H9 (cell line): ENCODE results near the gene ADAT3. TPM values are rescaled to one million over a fixed set of nuclear protein-coding genes. Genes with fewer than 3 reads are reported as not detected.

ENCODE experiments used
- DNase-seq: peaks from one replicate; pipeline ENCODE4 v3.0.0-alpha.2; 2017
- H2AFZ ChIP-seq: one replicate; pipeline ENCODE4 v1.6.1; 2013; ENCODE audit warnings: mild to moderate bottlenecking, low read length, control low read depth, moderate library complexity
- H2AK5ac ChIP-seq: 2 replicates; pipeline ENCODE4 v1.6.1; 2013; ENCODE audit warnings: low read length, control low read depth, mixed read lengths; ENCODE audit not compliant: insufficient read length
- H2BK120ac ChIP-seq: one replicate; pipeline ENCODE4 v1.6.1; 2013; ENCODE audit warnings: low read depth, mild to moderate bottlenecking, low read length, control low read depth, inconsistent platforms; ENCODE audit not compliant: poor library complexity, severe bottlenecking
- H2BK12ac ChIP-seq: 2 replicates; pipeline ENCODE4 v1.6.1; 2013; ENCODE audit warnings: low read length, control low read depth, mixed read lengths, low read depth; ENCODE audit not compliant: insufficient read length
- H2BK15ac ChIP-seq: 2 replicates; pipeline ENCODE4 v1.6.1; 2013; ENCODE audit warnings: low read depth, low read length, control low read depth
- H2BK20ac ChIP-seq: one replicate; pipeline ENCODE4 v1.6.1; 2013; ENCODE audit warnings: low read depth, mild to moderate bottlenecking, low read length, control low read depth, inconsistent platforms; ENCODE audit not compliant: poor library complexity, severe bottlenecking
- H2BK5ac ChIP-seq: 2 replicates; pipeline ENCODE4 v1.6.1; 2013; ENCODE audit warnings: low read length, control low read depth, mixed read lengths; ENCODE audit not compliant: insufficient read length
- H3K14ac ChIP-seq: 2 replicates; pipeline ENCODE4 v1.6.1; 2013; ENCODE audit warnings: low read length, control low read depth; ENCODE audit not compliant: insufficient read depth
- H3K18ac ChIP-seq: 2 replicates; pipeline ENCODE4 v1.6.1; 2013; ENCODE audit warnings: low read depth, mild to moderate bottlenecking, mixed read lengths, low read length, control low read depth; ENCODE audit not compliant: insufficient read length
- H3K23ac ChIP-seq: 2 replicates; pipeline ENCODE4 v1.6.1; 2013; ENCODE audit warnings: low read length, control low read depth, mixed read lengths, low read depth; ENCODE audit not compliant: insufficient read length
- H3K23me2 ChIP-seq: 2 replicates; pipeline ENCODE4 v1.6.1; 2013; ENCODE audit warnings: low read depth, mild to moderate bottlenecking, mixed read lengths, low read length, control low read depth; ENCODE audit not compliant: insufficient read length, poor library complexity, severe bottlenecking
- H3K27ac ChIP-seq: 2 replicates; pipeline ENCODE4 v1.5.1; 2013; ENCODE audit warnings: low read length, control low read depth, mixed read lengths, low read depth; ENCODE audit not compliant: insufficient read length
- H3K27me3 ChIP-seq: 2 replicates; pipeline ENCODE4 v1.6.1; 2013; ENCODE audit warnings: low read length, control low read depth, inconsistent platforms; ENCODE audit not compliant: insufficient read depth
- H3K4ac ChIP-seq: 2 replicates; pipeline ENCODE4 v1.6.1; 2013; ENCODE audit warnings: low read depth, mild to moderate bottlenecking, control low read depth, inconsistent platforms, low read length, moderate library complexity
- H3K4me1 ChIP-seq: 2 replicates; pipeline ENCODE4 v1.6.1; 2013; ENCODE audit warnings: low read length, control low read depth, inconsistent platforms; ENCODE audit not compliant: insufficient read depth
- H3K4me2 ChIP-seq: 2 replicates; pipeline ENCODE4 v1.6.1; 2013; ENCODE audit warnings: low read length, control low read depth, mixed read lengths; ENCODE audit not compliant: insufficient read length, insufficient read depth
- H3K56ac ChIP-seq: 2 replicates; pipeline ENCODE4 v1.6.1; 2013; ENCODE audit warnings: low read depth, mild to moderate bottlenecking, mixed read lengths, low read length, control low read depth; ENCODE audit not compliant: insufficient read length
- H3K79me1 ChIP-seq: 2 replicates; pipeline ENCODE4 v1.6.1; 2013; ENCODE audit warnings: low read depth, mild to moderate bottlenecking, moderate library complexity, low read length, control low read depth, inconsistent platforms; ENCODE audit not compliant: insufficient read depth, poor library complexity, severe bottlenecking
- H3K79me2 ChIP-seq: 2 replicates; pipeline ENCODE4 v1.6.1; 2013; ENCODE audit warnings: low read length, control low read depth, inconsistent platforms; ENCODE audit not compliant: insufficient read depth
- H3K9ac ChIP-seq: 2 replicates; pipeline ENCODE4 v1.6.1; 2013; ENCODE audit warnings: low read length, control low read depth, mixed read lengths; ENCODE audit not compliant: insufficient read length; ENCODE audit errors: extremely low read depth
- H3K9me3 ChIP-seq: one replicate; pipeline ENCODE4 v1.6.1; 2013; ENCODE audit warnings: low read depth, low read length, inconsistent platforms; ENCODE audit not compliant: control insufficient read depth
- H3T11ph ChIP-seq: one replicate; pipeline ENCODE4 v1.6.1; 2013; ENCODE audit warnings: mild to moderate bottlenecking, low read length, control low read depth, inconsistent platforms
- H4K20me1 ChIP-seq: one replicate; pipeline ENCODE4 v1.6.1; 2013; ENCODE audit not compliant: control insufficient read depth, insufficient read length, insufficient read depth
- H4K5ac ChIP-seq: 2 replicates; pipeline ENCODE4 v1.6.1; 2013; ENCODE audit warnings: low read depth, mild to moderate bottlenecking, mixed read lengths, low read length, control low read depth; ENCODE audit not compliant: insufficient read length
- H4K8ac ChIP-seq: replicated peaks from 2 replicates; pipeline ENCODE4 v1.6.1; 2013; ENCODE audit warnings: low read length, control low read depth, mixed read lengths, low read depth; ENCODE audit not compliant: insufficient read length
- H4K91ac ChIP-seq: 2 replicates; pipeline ENCODE4 v1.6.1; 2013; ENCODE audit warnings: low read depth, mild to moderate bottlenecking, moderate library complexity, mixed read lengths, low read length, control low read depth; ENCODE audit not compliant: insufficient read length
- H3K27ac Mint-ChIP-seq, 3 experiments: 2 replicates in 2 of 3; 3 replicates in 1 of 3; pipeline ENCODE4 v1.8.0; 2020 to 2021; ENCODE audit warnings: mixed read lengths in 3 of 3, mild to moderate bottlenecking in 1 of 3, moderate library complexity in 1 of 3
- H3K27me3 Mint-ChIP-seq: 2 replicates; pipeline ENCODE4 v1.8.0; 2021; ENCODE audit warnings: low read depth, mild to moderate bottlenecking, moderate library complexity, mixed read lengths
- H3K36me3 Mint-ChIP-seq, 3 experiments: 2 replicates in 2 of 3; 3 replicates in 1 of 3; pipeline ENCODE4 v1.8.0; 2020 to 2021; ENCODE audit warnings: low read depth in 3 of 3, mixed read lengths in 3 of 3; ENCODE audit not compliant: insufficient read depth in 1 of 3
- H3K4me1 Mint-ChIP-seq, 2 experiments: 2 replicates each; pipeline ENCODE4 v1.8.0; 2020; ENCODE audit warnings: mixed read lengths in 2 of 2
- H3K4me3 Mint-ChIP-seq, 2 experiments: 2 replicates in 1 of 2; 3 replicates in 1 of 2; pipeline ENCODE4 v1.8.0; 2020 to 2021; ENCODE audit warnings: mild to moderate bottlenecking in 2 of 2, mixed read lengths in 2 of 2, moderate library complexity in 1 of 2
- H3K9me3 Mint-ChIP-seq, 2 experiments: 2 replicates in 1 of 2; 3 replicates in 1 of 2; pipeline ENCODE4 v1.8.0; 2020; ENCODE audit warnings: mild to moderate bottlenecking in 2 of 2, mixed read lengths in 2 of 2, moderate library complexity in 1 of 2
- WGBS: extraction: QIAGEN DNeasy Blood & Tissue Kit; methylation state at CpG from one replicate; pipeline ENCODE4 v1.1.7; 2013; ENCODE audit warnings: missing lambda C conversion rate, low lambda C conversion rate, mixed read lengths; ENCODE audit not compliant: insufficient read length; ENCODE audit errors: extremely low coverage; 5-methylcytosine and 5-hydroxymethylcytosine counted together
- total RNA-seq: library from RNA; stranded (reverse); gene quantifications from 2 replicates; pipeline ENCODE4 v1.2.1, GENCODE V29; 2021
- TF ChIP-seq, protein P1 (sequence below): fragments of 200-600 bp; sonication (generic); conservative IDR thresholded peaks from 3 replicates; pipeline ENCODE4 v1.8.0; 2021; ENCODE audit warnings: antibody characterized with exemption, mild to moderate bottlenecking

ADAT3 gene
- total RNA-seq, 1 experiment from 2014 or later: 12.2 TPM

- no peaks in the 10 kb centered on the region for H4K20me1 ChIP-seq
- no peak overlapping the region for H3K27ac ChIP-seq
- H3K9me3 ChIP-seq: no peaks in the 10 kb centered on the region
- Mint-ChIP-seq H3K27me3 (peaks cover 19% of the 10 kb centered on the region), H3K27ac (peak overlapping the region in 1 of 3 experiments; percentile 28; a peak in 1 of 7 replicates), H3K9me3 (peaks cover 14% of the 10 kb centered on the region in 2 experiments), H3K4me3 (peak overlapping the region in 1 of 2 experiments; percentile 18; a peak in 2 of 5 replicates), H3K36me3 (peaks cover 6 to 10% (median 10%) of the 10 kb centered on the region in 3 experiments; a peak in 6 of 7 replicates), H3K4me1 (peaks cover 5 to 9% of the 10 kb centered on the region in 2 experiments)
- H3K23ac ChIP-seq: no peak overlapping the region
- WGBS: no CpG with 5 or more reads among the region's 11 CpGs
- no peak overlapping the region for H3K56ac ChIP-seq
- no peak overlapping the region for H2BK12ac ChIP-seq
- H4K5ac ChIP-seq: no peak overlapping the region
- TF ChIP-seq, protein P1, sequence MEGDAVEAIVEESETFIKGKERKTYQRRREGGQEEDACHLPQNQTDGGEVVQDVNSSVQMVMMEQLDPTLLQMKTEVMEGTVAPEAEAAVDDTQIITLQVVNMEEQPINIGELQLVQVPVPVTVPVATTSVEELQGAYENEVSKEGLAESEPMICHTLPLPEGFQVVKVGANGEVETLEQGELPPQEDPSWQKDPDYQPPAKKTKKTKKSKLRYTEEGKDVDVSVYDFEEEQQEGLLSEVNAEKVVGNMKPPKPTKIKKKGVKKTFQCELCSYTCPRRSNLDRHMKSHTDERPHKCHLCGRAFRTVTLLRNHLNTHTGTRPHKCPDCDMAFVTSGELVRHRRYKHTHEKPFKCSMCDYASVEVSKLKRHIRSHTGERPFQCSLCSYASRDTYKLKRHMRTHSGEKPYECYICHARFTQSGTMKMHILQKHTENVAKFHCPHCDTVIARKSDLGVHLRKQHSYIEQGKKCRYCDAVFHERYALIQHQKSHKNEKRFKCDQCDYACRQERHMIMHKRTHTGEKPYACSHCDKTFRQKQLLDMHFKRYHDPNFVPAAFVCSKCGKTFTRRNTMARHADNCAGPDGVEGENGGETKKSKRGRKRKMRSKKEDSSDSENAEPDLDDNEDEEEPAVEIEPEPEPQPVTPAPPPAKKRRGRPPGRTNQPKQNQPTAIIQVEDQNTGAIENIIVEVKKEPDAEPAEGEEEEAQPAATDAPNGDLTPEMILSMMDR: no peak
- no peaks in the 10 kb centered on the region for H3K79me2 ChIP-seq
- no peak overlapping the region for H2AFZ ChIP-seq
- H3K4me1 ChIP-seq: no peaks in the 10 kb centered on the region
- no peak overlapping the region; the same call in 1 of the 2 replicates for H3K14ac ChIP-seq
- no peak overlapping the region for H3K4me2 ChIP-seq
- DNase-seq: no peak
- H3K18ac ChIP-seq: no peak overlapping the region
- H4K8ac ChIP-seq: no peak overlapping the region
- H4K91ac ChIP-seq: no peak overlapping the region
- H3K4ac ChIP-seq: no peak overlapping the region
- H2BK20ac ChIP-seq: no peak overlapping the region
- no peak overlapping the region for H2BK120ac ChIP-seq
- no peak overlapping the region for H2AK5ac ChIP-seq
- no peak overlapping the region for H3T11ph ChIP-seq
- H2BK15ac ChIP-seq: no peak overlapping the region
- H2BK5ac ChIP-seq: no peak overlapping the region
- no peaks in the 10 kb centered on the region for H3K79me1 ChIP-seq
- H3K27me3 ChIP-seq: no peaks in the 10 kb centered on the region
- no peak overlapping the region for H3K9ac ChIP-seq
- H3K23me2 ChIP-seq: no peaks in the 10 kb centered on the region
Measured at GRCh38 chr19:1935484-1936208, 30.4 kb downstream of the ADAT3 start.
